Measurements from ENCODE around the gene SMAD6.

- TF ChIP-seq, protein P1, sequence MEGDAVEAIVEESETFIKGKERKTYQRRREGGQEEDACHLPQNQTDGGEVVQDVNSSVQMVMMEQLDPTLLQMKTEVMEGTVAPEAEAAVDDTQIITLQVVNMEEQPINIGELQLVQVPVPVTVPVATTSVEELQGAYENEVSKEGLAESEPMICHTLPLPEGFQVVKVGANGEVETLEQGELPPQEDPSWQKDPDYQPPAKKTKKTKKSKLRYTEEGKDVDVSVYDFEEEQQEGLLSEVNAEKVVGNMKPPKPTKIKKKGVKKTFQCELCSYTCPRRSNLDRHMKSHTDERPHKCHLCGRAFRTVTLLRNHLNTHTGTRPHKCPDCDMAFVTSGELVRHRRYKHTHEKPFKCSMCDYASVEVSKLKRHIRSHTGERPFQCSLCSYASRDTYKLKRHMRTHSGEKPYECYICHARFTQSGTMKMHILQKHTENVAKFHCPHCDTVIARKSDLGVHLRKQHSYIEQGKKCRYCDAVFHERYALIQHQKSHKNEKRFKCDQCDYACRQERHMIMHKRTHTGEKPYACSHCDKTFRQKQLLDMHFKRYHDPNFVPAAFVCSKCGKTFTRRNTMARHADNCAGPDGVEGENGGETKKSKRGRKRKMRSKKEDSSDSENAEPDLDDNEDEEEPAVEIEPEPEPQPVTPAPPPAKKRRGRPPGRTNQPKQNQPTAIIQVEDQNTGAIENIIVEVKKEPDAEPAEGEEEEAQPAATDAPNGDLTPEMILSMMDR (conservative IDR thresholded peaks at IDR 0.05 in 1 of 2, IDR thresholded peaks at IDR 0.05 in 1 of 2; ENCODE audit: low read depth in 1 of 2, low read length in 2 of 2): no peak
- no peak for TF ChIP-seq EZH2 (IDR thresholded peaks at IDR 0.05; ENCODE audit: low read length, missing control alignments)
These were observed 96.5 kb downstream of the SMAD6 start for GRCh38 chr15:66798426-66799061.

Measured in fibroblast of lung (primary cell).